Stimulated activated CD4-positive, alpha-beta T cell treated with anti-CD3 and anti-CD28 coated beads, Interleukin-12 subunit alpha, Interleukin-12 subunit beta, amount 100 ng/mL, for 48 hours (primary cell): ENCODE data around the gene KDM2B.

Experiments
- DNase-seq, 3 donors: peaks; one replicate each; pipeline ENCODE4 v3.0.0-alpha.2; 2020; ENCODE audit warnings: low read depth in 2 of 3, low spot score in 1 of 3

Gene KDM2B

GRCh38 chr12:121565076-121565475 lies 15.7 kb downstream of the KDM2B start:
- DNase-seq, result no peak

- no peak for DNase-seq
Measured at GRCh38 chr12:121562488-121562887, 18.3 kb downstream of the KDM2B start.

- DNase-seq, result no peak
Measured at GRCh38 chr12:121561009-121561395, 19.8 kb downstream of the KDM2B start.

- DNase-seq, result no peak
Measured at GRCh38 chr12:121560392-121561008, 20.3 kb downstream of the KDM2B start.

GRCh38 chr12:121558956-121559355 lies 21.9 kb downstream of the KDM2B start:
- no peak for DNase-seq

GRCh38 chr12:121550974-121551634 lies 29.7 kb downstream of the KDM2B start:
- no peak for DNase-seq

GRCh38 chr12:121549075-121549474 lies 31.7 kb downstream of the KDM2B start:
- DNase-seq, result no peak

GRCh38 chr12:121545480-121545879 lies 35.3 kb downstream of the KDM2B start:
- DNase-seq, result no peak

GRCh38 chr12:121543786-121544185 lies 37.0 kb downstream of the KDM2B start:
- DNase-seq, result no peak

- DNase-seq, result no peak
Measured at GRCh38 chr12:121539908-121540307, 40.9 kb downstream of the KDM2B start.

- no peak for DNase-seq
Measured at GRCh38 chr12:121538699-121539061, 42.1 kb downstream of the KDM2B start.

GRCh38 chr12:121537814-121538698 lies 42.8 kb downstream of the KDM2B start:
- peak in 1 of 3 donors; percentile 23 for DNase-seq

GRCh38 chr12:121536899-121537813 lies 43.7 kb downstream of the KDM2B start:
- DNase-seq, result peak in 2 of 3 donors; percentile 13 to 34

GRCh38 chr12:121536054-121536898 lies 44.5 kb downstream of the KDM2B start:
- DNase-seq, result peak in 2 of 3 donors; percentile 37 to 38

GRCh38 chr12:121535150-121536053 lies 45.4 kb downstream of the KDM2B start:
- no peak for DNase-seq

- DNase-seq, result peak; percentile 21 to 40 (median 26)
Measured at GRCh38 chr12:121534495-121535148, 46.2 kb downstream of the KDM2B start.

- DNase-seq, result no peak
Measured at GRCh38 chr12:121533394-121534090, 47.3 kb downstream of the KDM2B start.
